GM21381 (cell line): Measurements from ENCODE around the gene DBN1.
"Not testable (repeated sequence)": the region's sequence is repeated elsewhere in the genome, so short reads cannot be mapped to it uniquely, and the experiment has no call there.

Experiments used
- ATAC-seq: cut with Tn5 transposase; IDR thresholded peaks from one replicate; pipeline ENCODE4 v1.9.1; 2021; ENCODE audit warnings: mild to moderate bottlenecking, moderate library complexity; ENCODE audit not compliant: unreplicated experiment

DBN1 gene

GRCh38 chr5:177491983-177492746 is 18.7 kb upstream of the DBN1 start:
- no peak for ATAC-seq

GRCh38 chr5:177491429-177491945 is 18.1 kb upstream of the DBN1 start:
- ATAC-seq = no peak

- ATAC-seq = no peak
These were observed 17.6 kb upstream of the DBN1 start for GRCh38 chr5:177490992-177491391.

GRCh38 chr5:177490311-177490991 is 17.0 kb upstream of the DBN1 start:
- no peak for ATAC-seq

- ATAC-seq = no peak
These were observed 15.8 kb upstream of the DBN1 start for GRCh38 chr5:177489119-177489716.

- no peak for ATAC-seq
These were observed 14.5 kb upstream of the DBN1 start for GRCh38 chr5:177487975-177488374.

GRCh38 chr5:177487144-177487543 is 13.7 kb upstream of the DBN1 start:
- no peak for ATAC-seq

GRCh38 chr5:177486256-177486655 is 12.8 kb upstream of the DBN1 start:
- no peak for ATAC-seq

GRCh38 chr5:177485753-177486152 is 12.3 kb upstream of the DBN1 start:
- ATAC-seq = not testable (repeated sequence)

- ATAC-seq = no peak
These were observed 11.6 kb upstream of the DBN1 start for GRCh38 chr5:177484902-177485549.

GRCh38 chr5:177483994-177484901 is 10.8 kb upstream of the DBN1 start:
- no peak for ATAC-seq

GRCh38 chr5:177483042-177483441 is 9.6 kb upstream of the DBN1 start:
- no peak for ATAC-seq

- no peak for ATAC-seq
These were observed 8.9 kb upstream of the DBN1 start for GRCh38 chr5:177482359-177482795.

GRCh38 chr5:177479774-177480173 is 6.3 kb upstream of the DBN1 start:
- no peak for ATAC-seq

- ATAC-seq = no peak
These were observed 5.5 kb upstream of the DBN1 start for GRCh38 chr5:177478711-177479646.

- no peak for ATAC-seq
These were observed 4.5 kb upstream of the DBN1 start for GRCh38 chr5:177477701-177478477.

- no peak for ATAC-seq
These were observed 3.2 kb upstream of the DBN1 start for GRCh38 chr5:177476531-177477233.
